Neural cell (in vitro differentiated cells): Measurements from ENCODE around the gene TTC17.

Experiments
- MXI1 ChIP-seq: fragments of 450-650 bp; conservative IDR thresholded peaks from 2 replicates; pipeline ENCODE4 v1.6.1; 2014; ENCODE audit warnings: antibody characterized with exemption, mild to moderate bottlenecking; ENCODE audit not compliant: poor library complexity, severe bottlenecking
- POLR2AphosphoS5 ChIP-seq: IDR thresholded peaks from 2 replicates; pipeline ENCODE4 v1.6.1; 2012
- RAD21 ChIP-seq: fragments of 450-650 bp; conservative IDR thresholded peaks from 2 replicates; pipeline ENCODE4 v1.6.1; 2014; ENCODE audit warnings: antibody characterized with exemption, mild to moderate bottlenecking, moderate library complexity
- SMC3 ChIP-seq: fragments of 450-650 bp; conservative IDR thresholded peaks from 2 replicates; pipeline ENCODE4 v1.6.1; 2014; ENCODE audit warnings: antibody characterized with exemption, mild to moderate bottlenecking, moderate library complexity; ENCODE audit not compliant: poor library complexity
- TF ChIP-seq, protein P1 (sequence below): fragments of 450-650 bp; IDR thresholded peaks from 2 replicates; pipeline ENCODE4 v1.5.1; 2014; ENCODE audit warnings: antibody characterized with exemption, mild to moderate bottlenecking, moderate library complexity; ENCODE audit not compliant: poor library complexity, severe bottlenecking
- TF ChIP-seq, protein P2 (sequence below): IDR thresholded peaks from 2 replicates; pipeline ENCODE4 v1.6.1; 2012; ENCODE audit warnings: borderline replicate concordance

DNA sequence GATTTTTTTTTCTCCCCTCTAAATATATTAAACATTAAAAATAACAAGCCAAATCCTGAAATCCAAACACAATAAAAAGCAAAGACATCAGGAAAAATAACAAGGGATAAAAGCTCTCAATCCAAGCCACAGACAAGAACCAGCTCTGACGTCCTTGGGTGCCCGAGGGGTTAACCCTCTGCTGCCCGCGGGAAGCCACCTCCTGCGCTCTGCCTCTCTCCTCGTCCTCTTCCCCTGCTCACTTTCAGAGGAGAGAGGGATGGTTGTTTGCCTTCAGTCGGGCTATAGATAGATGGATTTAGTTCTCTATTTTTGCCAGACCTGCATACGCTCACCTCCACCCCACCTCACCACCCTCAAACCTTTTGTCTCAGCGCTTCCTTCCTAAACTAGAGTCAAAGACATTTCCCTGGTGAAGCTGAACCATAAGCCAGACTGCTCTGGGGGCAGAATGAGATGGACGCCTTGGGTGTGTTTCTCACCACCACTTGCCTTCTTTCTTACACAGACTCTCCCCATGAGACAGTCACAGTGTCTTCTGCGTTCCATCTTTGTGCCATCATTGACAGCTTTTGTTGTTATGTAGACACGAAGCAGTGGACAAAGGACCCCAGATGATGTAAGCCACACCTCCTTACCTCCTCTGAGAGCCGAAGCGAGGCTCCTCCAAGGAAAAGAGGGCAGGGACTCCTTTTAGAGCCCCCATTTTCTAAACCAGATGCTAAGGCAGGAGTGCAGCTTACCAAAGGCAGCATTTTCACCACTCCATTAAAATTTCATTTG is 179.3 kb downstream of the TTC17 start:
- TF ChIP-seq, protein P1, sequence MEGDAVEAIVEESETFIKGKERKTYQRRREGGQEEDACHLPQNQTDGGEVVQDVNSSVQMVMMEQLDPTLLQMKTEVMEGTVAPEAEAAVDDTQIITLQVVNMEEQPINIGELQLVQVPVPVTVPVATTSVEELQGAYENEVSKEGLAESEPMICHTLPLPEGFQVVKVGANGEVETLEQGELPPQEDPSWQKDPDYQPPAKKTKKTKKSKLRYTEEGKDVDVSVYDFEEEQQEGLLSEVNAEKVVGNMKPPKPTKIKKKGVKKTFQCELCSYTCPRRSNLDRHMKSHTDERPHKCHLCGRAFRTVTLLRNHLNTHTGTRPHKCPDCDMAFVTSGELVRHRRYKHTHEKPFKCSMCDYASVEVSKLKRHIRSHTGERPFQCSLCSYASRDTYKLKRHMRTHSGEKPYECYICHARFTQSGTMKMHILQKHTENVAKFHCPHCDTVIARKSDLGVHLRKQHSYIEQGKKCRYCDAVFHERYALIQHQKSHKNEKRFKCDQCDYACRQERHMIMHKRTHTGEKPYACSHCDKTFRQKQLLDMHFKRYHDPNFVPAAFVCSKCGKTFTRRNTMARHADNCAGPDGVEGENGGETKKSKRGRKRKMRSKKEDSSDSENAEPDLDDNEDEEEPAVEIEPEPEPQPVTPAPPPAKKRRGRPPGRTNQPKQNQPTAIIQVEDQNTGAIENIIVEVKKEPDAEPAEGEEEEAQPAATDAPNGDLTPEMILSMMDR: no peak
- TF ChIP-seq, protein P2, sequence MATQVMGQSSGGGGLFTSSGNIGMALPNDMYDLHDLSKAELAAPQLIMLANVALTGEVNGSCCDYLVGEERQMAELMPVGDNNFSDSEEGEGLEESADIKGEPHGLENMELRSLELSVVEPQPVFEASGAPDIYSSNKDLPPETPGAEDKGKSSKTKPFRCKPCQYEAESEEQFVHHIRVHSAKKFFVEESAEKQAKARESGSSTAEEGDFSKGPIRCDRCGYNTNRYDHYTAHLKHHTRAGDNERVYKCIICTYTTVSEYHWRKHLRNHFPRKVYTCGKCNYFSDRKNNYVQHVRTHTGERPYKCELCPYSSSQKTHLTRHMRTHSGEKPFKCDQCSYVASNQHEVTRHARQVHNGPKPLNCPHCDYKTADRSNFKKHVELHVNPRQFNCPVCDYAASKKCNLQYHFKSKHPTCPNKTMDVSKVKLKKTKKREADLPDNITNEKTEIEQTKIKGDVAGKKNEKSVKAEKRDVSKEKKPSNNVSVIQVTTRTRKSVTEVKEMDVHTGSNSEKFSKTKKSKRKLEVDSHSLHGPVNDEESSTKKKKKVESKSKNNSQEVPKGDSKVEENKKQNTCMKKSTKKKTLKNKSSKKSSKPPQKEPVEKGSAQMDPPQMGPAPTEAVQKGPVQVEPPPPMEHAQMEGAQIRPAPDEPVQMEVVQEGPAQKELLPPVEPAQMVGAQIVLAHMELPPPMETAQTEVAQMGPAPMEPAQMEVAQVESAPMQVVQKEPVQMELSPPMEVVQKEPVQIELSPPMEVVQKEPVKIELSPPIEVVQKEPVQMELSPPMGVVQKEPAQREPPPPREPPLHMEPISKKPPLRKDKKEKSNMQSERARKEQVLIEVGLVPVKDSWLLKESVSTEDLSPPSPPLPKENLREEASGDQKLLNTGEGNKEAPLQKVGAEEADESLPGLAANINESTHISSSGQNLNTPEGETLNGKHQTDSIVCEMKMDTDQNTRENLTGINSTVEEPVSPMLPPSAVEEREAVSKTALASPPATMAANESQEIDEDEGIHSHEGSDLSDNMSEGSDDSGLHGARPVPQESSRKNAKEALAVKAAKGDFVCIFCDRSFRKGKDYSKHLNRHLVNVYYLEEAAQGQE: no peak
- TF ChIP-seq MXI1: no peak
- TF ChIP-seq SMC3: no peak
- TF ChIP-seq RAD21: no peak
- no peak for TF ChIP-seq POLR2AphosphoS5
